SKM-1 treated with dmso at 0.1 percent for 144 hours (cell line): ENCODE results near the gene SLC1A2.

Experiments used
- DNase-seq: peaks from one replicate; lab custom pipeline; 2025; ENCODE audit not compliant: unreplicated experiment; lab: John Stamatoyannopoulos, UW

The SLC1A2 gene

GRCh38 chr11:35204614-35205013, 214.7 kb downstream of the SLC1A2 start:
- no peak for DNase-seq
